IPS-15b (cell line): ENCODE data around the gene A4GNT.
"Not testable (repeated sequence)": the region's sequence is repeated elsewhere in the genome, so short reads cannot be mapped to it uniquely, and the experiment has no call there.

Experiments used
- H3K27me3 ChIP-seq: one replicate; pipeline ENCODE4 v1.6.1; 2013; ENCODE audit warnings: low read length; ENCODE audit not compliant: control insufficient read depth, insufficient read depth
- H3K36me3 ChIP-seq: one replicate; pipeline ENCODE4 v1.6.1; 2013; ENCODE audit warnings: low read length; ENCODE audit not compliant: control insufficient read depth, insufficient read depth
- H3K4me1 ChIP-seq: one replicate; pipeline ENCODE4 v1.6.1; 2013; ENCODE audit warnings: mild to moderate bottlenecking, low read length; ENCODE audit not compliant: control insufficient read depth, insufficient read depth
- H3K4me3 ChIP-seq: one replicate; pipeline ENCODE4 v1.5.1; 2013; ENCODE audit warnings: low read depth, low read length
- H3K9ac ChIP-seq: one replicate; pipeline ENCODE4 v1.6.1; 2013; ENCODE audit warnings: low read depth, mild to moderate bottlenecking, low read length
- H3K9me3 ChIP-seq: one replicate; pipeline ENCODE4 v1.6.1; 2013; ENCODE audit warnings: mild to moderate bottlenecking, low read length; ENCODE audit not compliant: control insufficient read depth, insufficient read depth

A4GNT gene

GRCh38 chr3:138089091-138089490 lies 43.1 kb downstream of the A4GNT start:
- no peaks in the 10 kb centered on the region for H3K36me3 ChIP-seq
- no peak overlapping the region for H3K9ac ChIP-seq
- no peaks in the 10 kb centered on the region for H3K4me1 ChIP-seq
- no peaks in the 10 kb centered on the region for H3K9me3 ChIP-seq
- no peaks in the 10 kb centered on the region for H3K27me3 ChIP-seq
- H3K4me3 ChIP-seq, result no peak overlapping the region

- H3K4me1 ChIP-seq, H3K27me3 ChIP-seq, H3K36me3 ChIP-seq, H3K9ac ChIP-seq, H3K9me3 ChIP-seq, H3K4me3 ChIP-seq: not testable (repeated sequence)
Observed at GRCh38 chr3:138085745-138086144, 46.4 kb downstream of the A4GNT start.

GRCh38 chr3:138084196-138084595 lies 48.0 kb downstream of the A4GNT start:
- Histone ChIP-seq H3K27me3 (no peaks in the 10 kb centered on the region), H3K4me3 (no peak overlapping the region), H3K9ac (no peak overlapping the region), H3K36me3 (peaks cover 5% of the 10 kb centered on the region), H3K4me1 (no peaks in the 10 kb centered on the region), H3K9me3 (no peaks in the 10 kb centered on the region)

- peaks cover 5% of the 10 kb centered on the region for H3K36me3 ChIP-seq
- no peaks in the 10 kb centered on the region for H3K9me3 ChIP-seq
- H3K27me3 ChIP-seq, result no peaks in the 10 kb centered on the region
- no peak overlapping the region for H3K9ac ChIP-seq
- no peaks in the 10 kb centered on the region for H3K4me1 ChIP-seq
- H3K4me3 ChIP-seq, result no peak overlapping the region
Observed at GRCh38 chr3:138082992-138083386, 49.2 kb downstream of the A4GNT start.

GRCh38 chr3:138082085-138082991 lies 49.9 kb downstream of the A4GNT start:
- H3K9ac ChIP-seq, result no peak overlapping the region
- no peaks in the 10 kb centered on the region for H3K4me1 ChIP-seq
- H3K27me3 ChIP-seq, result no peaks in the 10 kb centered on the region
- no peaks in the 10 kb centered on the region for H3K9me3 ChIP-seq
- no peak overlapping the region for H3K4me3 ChIP-seq
- peaks cover 5% of the 10 kb centered on the region for H3K36me3 ChIP-seq

DNA sequence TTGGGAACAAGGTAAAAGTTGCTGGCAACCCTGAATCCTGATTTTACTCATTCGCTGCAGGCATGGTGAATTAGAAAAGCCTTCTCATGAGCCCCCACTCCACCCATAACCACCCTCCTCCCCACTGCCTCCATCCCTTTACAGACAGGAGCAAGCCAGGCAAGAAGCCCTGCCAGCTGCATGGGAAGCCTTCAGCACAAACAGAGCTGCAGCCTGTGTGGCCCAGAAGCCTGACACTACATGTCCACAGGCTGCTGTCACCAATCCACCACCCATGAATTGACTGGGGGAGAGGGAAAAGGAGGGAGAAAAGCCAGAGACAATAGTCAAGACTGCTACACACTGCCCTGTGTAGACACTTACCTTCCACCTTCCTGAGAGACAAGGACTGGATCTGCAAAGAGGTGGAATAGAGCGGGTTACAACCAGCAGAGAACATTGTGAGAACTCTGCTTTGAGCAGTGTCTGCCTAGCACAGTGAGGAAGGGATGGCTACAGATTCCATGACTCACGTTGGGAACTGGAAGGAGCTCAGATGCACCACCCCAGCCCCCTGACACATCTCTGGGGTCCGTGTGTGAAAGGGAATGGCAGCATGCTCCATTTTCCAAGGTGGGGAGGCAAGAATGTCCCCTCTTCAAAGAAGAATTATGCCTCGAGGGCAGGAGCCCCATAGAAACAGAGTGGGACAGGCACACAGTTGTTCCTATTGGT lies 50.7 kb downstream of the A4GNT start:
- H3K9ac ChIP-seq, result no peak overlapping the region
- no peaks in the 10 kb centered on the region for H3K27me3 ChIP-seq
- H3K36me3 ChIP-seq, result peaks cover 8% of the 10 kb centered on the region
- no peaks in the 10 kb centered on the region for H3K9me3 ChIP-seq
- H3K4me1 ChIP-seq, result no peaks in the 10 kb centered on the region
- H3K4me3 ChIP-seq, result no peak overlapping the region

DNA sequence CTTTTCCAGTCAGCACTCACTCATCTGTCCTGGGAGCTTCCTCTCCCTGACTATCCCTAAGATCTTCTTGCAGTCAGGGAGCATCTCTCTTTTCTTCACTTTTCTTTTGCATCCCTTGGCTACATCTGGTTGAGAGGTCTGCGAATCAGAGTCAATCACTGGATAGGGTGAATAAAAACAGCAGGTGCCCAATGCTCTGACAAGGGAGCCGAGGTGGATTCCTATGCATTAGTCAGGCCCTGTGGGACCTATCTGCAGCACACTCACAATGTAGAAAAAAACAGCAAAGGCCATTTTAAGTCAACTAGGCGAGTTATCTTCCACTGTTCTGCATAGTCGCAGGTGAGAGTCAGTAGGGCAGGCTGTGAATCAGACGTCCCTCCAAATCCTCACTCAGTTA lies 52.3 kb downstream of the A4GNT start:
- no peak overlapping the region for H3K9ac ChIP-seq
- H3K9me3 ChIP-seq, result no peaks in the 10 kb centered on the region
- no peaks in the 10 kb centered on the region for H3K27me3 ChIP-seq
- H3K4me3 ChIP-seq, result no peak overlapping the region
- peaks cover 8% of the 10 kb centered on the region for H3K36me3 ChIP-seq
- no peaks in the 10 kb centered on the region for H3K4me1 ChIP-seq

- H3K4me3 ChIP-seq, result no peak overlapping the region
- H3K36me3 ChIP-seq, result peaks cover 7% of the 10 kb centered on the region
- H3K9ac ChIP-seq, result no peak overlapping the region
- H3K4me1 ChIP-seq, result no peaks in the 10 kb centered on the region
- no peaks in the 10 kb centered on the region for H3K27me3 ChIP-seq
- no peaks in the 10 kb centered on the region for H3K9me3 ChIP-seq
Observed at GRCh38 chr3:138078901-138079344, 53.3 kb downstream of the A4GNT start.

DNA sequence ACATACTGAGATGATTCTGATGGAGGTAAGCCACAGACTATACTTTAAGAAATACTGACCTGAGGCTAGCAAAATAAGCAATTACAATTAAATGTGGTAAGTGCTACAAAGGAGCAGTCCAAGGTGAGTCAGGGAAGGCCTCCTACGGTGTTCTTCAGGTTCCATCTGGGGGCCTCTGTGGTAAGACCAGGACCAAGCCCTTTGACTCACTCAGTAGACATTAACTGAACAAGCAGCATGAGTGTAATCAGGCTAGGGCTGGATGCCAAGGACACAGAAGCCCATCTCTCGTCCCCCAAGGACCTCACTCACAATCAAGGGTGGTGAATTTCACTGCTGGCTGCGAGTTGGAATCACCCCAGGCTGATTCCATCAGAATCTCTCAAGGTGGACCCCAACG lies 54.1 kb downstream of the A4GNT start:
- Histone ChIP-seq H3K4me3 (no peak overlapping the region), H3K36me3 (peaks cover 3% of the 10 kb centered on the region), H3K9me3 (no peaks in the 10 kb centered on the region), H3K9ac (no peak overlapping the region), H3K4me1 (peaks cover under 1% of the 10 kb centered on the region), H3K27me3 (no peaks in the 10 kb centered on the region)
